ENCODE results near the gene TMEM175.

DNA sequence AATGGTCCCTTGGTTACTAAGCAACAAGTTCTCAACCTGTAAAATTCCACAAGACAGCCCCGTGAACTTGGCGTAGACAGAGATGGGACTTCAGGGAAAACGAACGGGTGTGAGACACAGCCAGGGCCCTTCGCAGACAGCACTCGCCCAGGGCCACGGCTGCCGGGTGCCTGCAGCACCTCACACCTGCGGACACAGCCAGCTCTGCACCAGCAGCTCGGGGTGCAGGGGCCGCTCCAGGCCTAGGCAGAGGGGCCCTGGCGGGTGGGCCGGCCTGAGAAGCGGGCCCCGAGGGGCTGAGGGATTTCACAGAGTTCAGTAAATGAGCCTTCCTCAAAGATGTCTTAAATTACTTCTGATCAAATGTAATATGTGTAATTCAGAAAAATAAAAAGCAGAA is 34.1 kb upstream of the TMEM175 start:
- TF ChIP-seq GATA3 (IDR thresholded peaks at IDR 0.05; ENCODE audit: low read depth, low read length), result no peak
- no peak for TF ChIP-seq GATA2 (IDR thresholded peaks at IDR 0.05; ENCODE audit: low read depth, low read length)

All from SH-SY5Y (cell line).